GF-D8 (cell line): ENCODE results near the gene LACRT.
"Not testable (repeated sequence)": the region's sequence is repeated elsewhere in the genome, so short reads cannot be mapped to it uniquely, and the experiment has no call there.

ENCODE experiments used
- DNase-seq: peaks from one replicate; lab custom pipeline; 2025; lab: John Stamatoyannopoulos, UW

LACRT gene

GRCh38 chr12:54639112-54639511 is 4.4 kb upstream of the LACRT start:
- not testable (repeated sequence) for DNase-seq

GRCh38 chr12:54631988-54632728 is 2.5 kb downstream of the LACRT start:
- no peak for DNase-seq

- DNase-seq: no peak
These were observed 3.1 kb downstream of the LACRT start for GRCh38 chr12:54631551-54631950.

GRCh38 chr12:54629925-54630324 is 4.8 kb downstream of the LACRT start:
- no peak for DNase-seq

GRCh38 chr12:54628186-54628846 is 6.4 kb downstream of the LACRT start:
- no peak for DNase-seq

- no peak for DNase-seq
These were observed 7.4 kb downstream of the LACRT start for GRCh38 chr12:54627304-54627703.

GRCh38 chr12:54625598-54625997 is 9.1 kb downstream of the LACRT start:
- no peak for DNase-seq

GRCh38 chr12:54624315-54625279 is 10.1 kb downstream of the LACRT start:
- DNase-seq: no peak

- no peak for DNase-seq
These were observed 12.1 kb downstream of the LACRT start for GRCh38 chr12:54622463-54623183.

- DNase-seq: no peak
These were observed 17.6 kb downstream of the LACRT start for GRCh38 chr12:54616933-54617680.

GRCh38 chr12:54612225-54612750 is 22.4 kb downstream of the LACRT start:
- no peak for DNase-seq

GRCh38 chr12:54611715-54612149 is 23.0 kb downstream of the LACRT start:
- no peak for DNase-seq

- DNase-seq: no peak
These were observed 25.9 kb downstream of the LACRT start for GRCh38 chr12:54608769-54609168.

GRCh38 chr12:54608156-54608555 is 26.5 kb downstream of the LACRT start:
- no peak for DNase-seq

- no peak for DNase-seq
These were observed 28.1 kb downstream of the LACRT start for GRCh38 chr12:54606556-54606955.

- DNase-seq: no peak
These were observed 29.3 kb downstream of the LACRT start for GRCh38 chr12:54605138-54605970.

GRCh38 chr12:54604436-54604835 is 30.3 kb downstream of the LACRT start:
- DNase-seq: no peak

- DNase-seq: no peak
These were observed 30.8 kb downstream of the LACRT start for GRCh38 chr12:54603872-54604271.

GRCh38 chr12:54603173-54603814 is 31.4 kb downstream of the LACRT start:
- DNase-seq: peak; percentile 36
